OCI-LY3 (cell line): Measurements from ENCODE around the gene CNTN2.

Experiments
- EZH2phosphoT487 ChIP-seq: fragments of 200-600 bp; shearing (Covaris generic); IDR thresholded peaks from 2 replicates; pipeline ENCODE4 v1.6.1; 2018; ENCODE audit warnings: antibody characterized with exemption, mixed run types, low read depth
- TF ChIP-seq, protein P1 (sequence below): fragments of 200-600, 300-600 bp; sonication (generic); IDR thresholded peaks from 2 replicates; pipeline ENCODE4 v1.5.1; 2014; ENCODE audit warnings: antibody characterized with exemption, low read length, low read depth

DNA sequence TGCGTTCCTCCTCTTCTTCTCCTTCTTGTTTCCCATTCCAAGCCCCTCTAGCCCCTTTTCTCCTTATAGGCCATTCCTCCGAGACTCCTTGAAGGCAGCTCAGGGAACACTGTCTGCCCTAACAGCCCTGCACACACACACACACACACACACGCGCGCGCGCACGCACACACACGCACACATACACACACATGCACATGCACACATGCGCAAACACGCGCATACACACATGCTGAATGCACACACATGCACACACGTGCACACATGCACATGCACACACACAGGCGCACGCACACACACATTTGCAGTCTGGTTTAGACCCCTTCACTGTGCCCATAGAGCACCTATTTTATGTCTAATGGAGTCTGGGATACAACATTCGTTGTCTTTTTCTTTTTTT, 17.8 kb upstream of the CNTN2 start:
- TF ChIP-seq, protein P1, sequence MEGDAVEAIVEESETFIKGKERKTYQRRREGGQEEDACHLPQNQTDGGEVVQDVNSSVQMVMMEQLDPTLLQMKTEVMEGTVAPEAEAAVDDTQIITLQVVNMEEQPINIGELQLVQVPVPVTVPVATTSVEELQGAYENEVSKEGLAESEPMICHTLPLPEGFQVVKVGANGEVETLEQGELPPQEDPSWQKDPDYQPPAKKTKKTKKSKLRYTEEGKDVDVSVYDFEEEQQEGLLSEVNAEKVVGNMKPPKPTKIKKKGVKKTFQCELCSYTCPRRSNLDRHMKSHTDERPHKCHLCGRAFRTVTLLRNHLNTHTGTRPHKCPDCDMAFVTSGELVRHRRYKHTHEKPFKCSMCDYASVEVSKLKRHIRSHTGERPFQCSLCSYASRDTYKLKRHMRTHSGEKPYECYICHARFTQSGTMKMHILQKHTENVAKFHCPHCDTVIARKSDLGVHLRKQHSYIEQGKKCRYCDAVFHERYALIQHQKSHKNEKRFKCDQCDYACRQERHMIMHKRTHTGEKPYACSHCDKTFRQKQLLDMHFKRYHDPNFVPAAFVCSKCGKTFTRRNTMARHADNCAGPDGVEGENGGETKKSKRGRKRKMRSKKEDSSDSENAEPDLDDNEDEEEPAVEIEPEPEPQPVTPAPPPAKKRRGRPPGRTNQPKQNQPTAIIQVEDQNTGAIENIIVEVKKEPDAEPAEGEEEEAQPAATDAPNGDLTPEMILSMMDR: no peak
- no peak for TF ChIP-seq EZH2phosphoT487
